ENCODE data around the gene CFAP100. TPM values are rescaled to one million over a fixed set of nuclear protein-coding genes. Genes with fewer than 3 reads are reported as not detected.

CFAP100 gene
- total and polyA plus RNA-seq, 2 experiments from 2014 or later, result not detected

DNA sequence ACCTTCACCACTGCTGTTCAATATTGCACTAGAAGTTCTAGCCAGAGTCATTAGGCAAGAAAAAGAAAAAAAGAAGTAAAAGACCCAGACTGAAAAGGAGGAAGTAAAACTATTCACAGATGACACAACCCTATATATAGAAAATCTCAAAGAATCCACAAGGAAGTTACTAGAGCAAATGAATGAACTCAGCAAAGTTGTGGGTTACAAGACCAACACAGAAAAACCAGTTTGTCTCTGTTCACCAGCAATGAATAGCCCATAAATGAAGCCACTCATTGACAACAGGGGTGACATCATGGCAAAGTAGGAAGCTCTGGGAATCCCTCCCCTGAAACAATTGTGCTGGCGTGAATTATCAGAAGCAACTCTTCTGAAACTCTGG is 4.6 kb downstream of the CFAP100 start:
- H3K4me2 ChIP-seq, result no peak overlapping the region
- WGBS (ENCODE audit: low lambda C conversion rate, missing lambda C conversion rate), result 88% methylated on average over 1 of the region's 1 CpG
- no peaks in the 10 kb centered on the region for H3K9me2 ChIP-seq (replicated peaks; ENCODE audit: insufficient read depth)
- no peak overlapping the region for H3K4me3 ChIP-seq
- no peaks in the 10 kb centered on the region for H3K9me3 ChIP-seq (ENCODE audit: low read depth)
- DNase-seq (ENCODE audit: low spot score), result no peak
- H3K36me3 ChIP-seq (replicated peaks; ENCODE audit: insufficient read depth, low read depth), result no peaks in the 10 kb centered on the region
- H3K27ac ChIP-seq, result no peak overlapping the region
- H3K4me1 ChIP-seq (ENCODE audit: insufficient read depth), result peaks cover 3% of the 10 kb centered on the region
- H2AFZ ChIP-seq, result no peak overlapping the region
- no peak for TF ChIP-seq EZH2phosphoT487 (IDR thresholded peaks at IDR 0.05; ENCODE audit: low read depth, severe bottlenecking, unreplicated experiment)
- TF ChIP-seq CTCF (IDR thresholded peaks at IDR 0.05; ENCODE audit: poor library complexity), result no peak
- TF ChIP-seq EZH2 (IDR thresholded peaks at IDR 0.05; ENCODE audit: borderline replicate concordance), result no peak
- H3K79me2 ChIP-seq, result no peaks in the 10 kb centered on the region
- no peaks in the 10 kb centered on the region for H4K20me1 ChIP-seq (ENCODE audit: insufficient read depth, poor library complexity, severe bottlenecking)
- H3K27me3 ChIP-seq, result peaks cover 14% of the 10 kb centered on the region

- no peaks in the 10 kb centered on the region for H3K79me2 ChIP-seq
- no peaks in the 10 kb centered on the region for H3K36me3 ChIP-seq (replicated peaks; ENCODE audit: insufficient read depth, low read depth)
- H3K27me3 ChIP-seq, result peaks cover 11% of the 10 kb centered on the region
- no peak overlapping the region for H2AFZ ChIP-seq
- H3K9me3 ChIP-seq (ENCODE audit: low read depth), result no peaks in the 10 kb centered on the region
- no peaks in the 10 kb centered on the region for H3K9me2 ChIP-seq (replicated peaks; ENCODE audit: insufficient read depth)
- WGBS (ENCODE audit: low lambda C conversion rate, missing lambda C conversion rate), result 85% methylated on average over 4 of the region's 4 CpGs
- no peak overlapping the region for H3K27ac ChIP-seq
- DNase-seq (ENCODE audit: low spot score), result no peak
- H3K4me3 ChIP-seq, result no peak overlapping the region
- no peaks in the 10 kb centered on the region for H4K20me1 ChIP-seq (ENCODE audit: insufficient read depth, poor library complexity, severe bottlenecking)
- H3K4me2 ChIP-seq, result no peak overlapping the region
- TF ChIP-seq EZH2 (IDR thresholded peaks at IDR 0.05; ENCODE audit: borderline replicate concordance), result no peak
- TF ChIP-seq CTCF (IDR thresholded peaks at IDR 0.05; ENCODE audit: poor library complexity), result no peak
- no peak for TF ChIP-seq EZH2phosphoT487 (IDR thresholded peaks at IDR 0.05; ENCODE audit: low read depth, severe bottlenecking, unreplicated experiment)
- H3K4me1 ChIP-seq (ENCODE audit: insufficient read depth), result no peaks in the 10 kb centered on the region
Measured at GRCh38 chr3:126399756-126400155, 5.0 kb downstream of the CFAP100 start.

DNA sequence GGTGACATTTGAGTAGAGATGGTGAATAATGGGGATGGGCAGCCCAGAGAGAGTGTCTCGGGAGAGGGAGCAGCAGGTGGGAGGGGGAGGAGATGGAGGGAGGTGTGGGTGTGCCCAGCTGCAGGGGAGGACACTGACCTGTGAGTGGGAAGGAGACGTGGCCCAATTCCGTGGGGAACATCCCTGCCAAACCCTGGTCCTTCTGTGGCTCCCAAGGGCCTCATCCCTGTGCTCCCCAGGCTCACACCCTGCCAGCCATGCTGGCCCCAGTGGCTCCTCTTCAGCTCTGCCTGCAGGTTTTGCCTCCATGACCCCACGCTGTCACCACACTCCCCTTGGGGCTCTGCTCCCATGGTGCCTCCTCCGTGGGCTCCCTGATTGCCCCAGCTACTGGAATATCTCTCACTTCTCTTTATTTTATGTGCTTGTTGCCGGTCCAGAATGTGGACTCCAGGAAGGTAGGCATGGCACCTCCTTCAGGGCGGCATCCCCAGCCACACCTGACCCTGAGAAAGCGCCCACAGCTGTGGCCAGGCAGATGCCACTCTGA is 7.0 kb downstream of the CFAP100 start:
- Histone ChIP-seq H4K20me1 (ENCODE audit: insufficient read depth, poor library complexity, severe bottlenecking) (no peaks in the 10 kb centered on the region), H3K4me2 (no peak overlapping the region), H3K4me1 (ENCODE audit: insufficient read depth) (no peaks in the 10 kb centered on the region), H3K27me3 (no peaks in the 10 kb centered on the region), H3K9me2 (replicated peaks; ENCODE audit: insufficient read depth) (no peaks in the 10 kb centered on the region), H3K36me3 (replicated peaks; ENCODE audit: insufficient read depth, low read depth) (no peaks in the 10 kb centered on the region), H2AFZ (no peak overlapping the region), H3K27ac (no peak overlapping the region), H3K9me3 (ENCODE audit: low read depth) (no peaks in the 10 kb centered on the region), H3K4me3 (no peak overlapping the region), H3K79me2 (no peaks in the 10 kb centered on the region)
- TF ChIP-seq EZH2 (IDR thresholded peaks at IDR 0.05; ENCODE audit: borderline replicate concordance) (no peak), CTCF (IDR thresholded peaks at IDR 0.05; ENCODE audit: poor library complexity) (no peak), EZH2phosphoT487 (IDR thresholded peaks at IDR 0.05; ENCODE audit: low read depth, severe bottlenecking, unreplicated experiment) (no peak)
- DNase-seq (ENCODE audit: low spot score), result no peak
- WGBS (ENCODE audit: low lambda C conversion rate, missing lambda C conversion rate), result 77% methylated on average over 7 of the region's 8 CpGs

- Histone ChIP-seq H3K79me2 (no peaks in the 10 kb centered on the region), H3K4me3 (no peak overlapping the region), H3K4me1 (ENCODE audit: insufficient read depth) (no peaks in the 10 kb centered on the region), H3K36me3 (replicated peaks; ENCODE audit: insufficient read depth, low read depth) (no peaks in the 10 kb centered on the region), H3K27me3 (no peaks in the 10 kb centered on the region), H4K20me1 (ENCODE audit: insufficient read depth, poor library complexity, severe bottlenecking) (no peaks in the 10 kb centered on the region), H3K27ac (no peak overlapping the region), H3K4me2 (no peak overlapping the region), H3K9me3 (ENCODE audit: low read depth) (no peaks in the 10 kb centered on the region), H3K9me2 (replicated peaks; ENCODE audit: insufficient read depth) (no peaks in the 10 kb centered on the region), H2AFZ (no peak overlapping the region)
- no peak for TF ChIP-seq CTCF (IDR thresholded peaks at IDR 0.05; ENCODE audit: poor library complexity)
- TF ChIP-seq EZH2 (IDR thresholded peaks at IDR 0.05; ENCODE audit: borderline replicate concordance), result no peak
- no peak for TF ChIP-seq EZH2phosphoT487 (IDR thresholded peaks at IDR 0.05; ENCODE audit: low read depth, severe bottlenecking, unreplicated experiment)
- DNase-seq (ENCODE audit: low spot score), result no peak
- WGBS (ENCODE audit: low lambda C conversion rate, missing lambda C conversion rate), result 86% methylated on average over 6 of the region's 6 CpGs
Measured at GRCh38 chr3:126402178-126402577, 7.5 kb downstream of the CFAP100 start.

All from hepatocyte (in vitro differentiated cells).